Inferior parietal cortex (tissue), 1 donor: ENCODE measurements around the gene GPR89B.
A peak's percentile ranks its signal among the peaks of the same experiment; 100 is the strongest.
"Not testable (repeated sequence)": the region's sequence is repeated elsewhere in the genome, so short reads cannot be mapped to it uniquely, and the experiment has no call there.

ENCODE experiments used
- DNase-seq: peaks from one replicate; pipeline ENCODE4 v3.0.0-alpha.2; 2016; ENCODE audit errors: extremely low spot score

GPR89B gene

DNA sequence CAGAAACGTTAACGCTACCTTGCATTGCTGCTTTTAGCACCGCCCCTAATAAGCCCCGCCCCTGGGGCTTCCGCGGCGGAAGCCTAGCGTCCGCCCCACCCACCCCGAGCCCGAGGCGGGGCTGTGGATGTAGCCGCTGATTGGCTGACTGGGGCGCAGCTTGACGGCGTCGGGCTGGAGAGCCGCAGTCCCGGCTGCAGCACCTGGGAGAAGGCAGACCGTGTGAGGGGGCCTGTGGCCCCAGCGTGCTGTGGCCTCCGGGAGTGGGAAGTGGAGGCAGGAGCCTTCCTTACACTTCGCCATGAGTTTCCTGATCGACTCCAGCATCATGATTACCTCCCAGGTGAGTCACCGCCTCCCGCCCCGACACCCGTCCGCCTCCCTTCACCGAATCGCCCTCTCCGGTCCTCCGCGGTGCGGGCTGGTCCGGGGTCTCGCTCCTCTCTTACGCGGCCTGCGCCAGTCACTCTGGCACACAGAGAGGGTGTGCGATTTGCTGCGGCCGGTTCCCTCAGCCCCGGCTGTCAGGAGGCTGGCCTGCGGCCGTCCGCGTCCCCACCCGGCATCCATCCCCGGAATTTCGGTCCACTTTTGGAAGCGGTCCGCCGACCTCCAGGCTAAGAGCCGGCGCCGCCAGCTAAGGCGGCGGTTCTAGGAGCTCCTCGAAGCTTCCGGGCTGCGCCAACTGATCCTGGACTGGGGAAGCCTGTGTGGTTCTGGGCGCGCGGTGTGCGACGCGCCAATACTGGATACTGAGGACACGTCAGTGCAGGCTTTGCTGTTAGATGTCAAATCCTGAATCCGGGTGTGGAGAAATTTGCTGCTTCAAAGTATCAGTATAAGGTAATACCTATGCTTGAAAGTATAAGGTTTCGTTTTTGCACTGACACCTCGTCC lies at the start of gene GPR89B:
Gene GPR89B, plus strand, starts transcription at position 185 of the 897 bp plus-strand sequence. Its CDS starts 117 bp downstream, at position 302.
- peak; percentile 89 for DNase-seq

DNA sequence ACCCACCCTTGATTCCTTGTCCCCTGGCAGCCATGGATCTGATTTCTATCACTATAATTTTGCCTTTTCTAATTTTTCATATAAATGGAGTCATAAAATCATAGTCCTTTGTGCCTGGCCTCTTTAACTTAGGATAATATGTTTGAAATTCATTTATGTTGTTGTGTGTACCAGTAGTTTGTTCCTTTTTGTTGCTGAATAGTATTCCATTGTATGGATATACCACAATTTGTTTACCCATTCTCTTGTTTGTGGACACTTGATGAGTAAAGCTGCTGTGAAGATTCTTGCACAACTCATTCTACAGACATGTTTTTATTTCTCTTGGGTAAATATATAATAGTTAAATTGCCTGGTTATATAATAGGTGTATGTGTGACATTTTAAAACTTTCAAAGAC lies 48.3 kb upstream of the GPR89B start:
- no peak for DNase-seq

DNA sequence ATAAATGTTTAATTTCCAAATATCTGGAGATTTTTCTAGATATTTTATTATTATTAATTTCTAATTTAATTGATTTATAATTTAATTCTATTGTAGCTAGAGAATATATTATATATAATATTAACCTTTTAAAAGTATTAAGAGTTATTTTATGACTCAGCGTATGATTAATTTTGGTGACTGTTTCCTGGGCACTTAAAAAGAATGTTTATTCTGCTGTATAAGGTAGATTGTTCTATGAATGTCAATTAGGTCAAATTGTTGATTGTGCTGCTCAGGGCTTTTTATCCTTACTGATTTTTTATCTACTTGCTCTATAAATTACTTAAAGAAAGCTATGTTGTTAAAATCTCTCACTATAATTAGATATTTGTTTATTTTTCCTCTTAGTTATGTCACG lies 45.7 kb upstream of the GPR89B start:
- no peak for DNase-seq

DNA sequence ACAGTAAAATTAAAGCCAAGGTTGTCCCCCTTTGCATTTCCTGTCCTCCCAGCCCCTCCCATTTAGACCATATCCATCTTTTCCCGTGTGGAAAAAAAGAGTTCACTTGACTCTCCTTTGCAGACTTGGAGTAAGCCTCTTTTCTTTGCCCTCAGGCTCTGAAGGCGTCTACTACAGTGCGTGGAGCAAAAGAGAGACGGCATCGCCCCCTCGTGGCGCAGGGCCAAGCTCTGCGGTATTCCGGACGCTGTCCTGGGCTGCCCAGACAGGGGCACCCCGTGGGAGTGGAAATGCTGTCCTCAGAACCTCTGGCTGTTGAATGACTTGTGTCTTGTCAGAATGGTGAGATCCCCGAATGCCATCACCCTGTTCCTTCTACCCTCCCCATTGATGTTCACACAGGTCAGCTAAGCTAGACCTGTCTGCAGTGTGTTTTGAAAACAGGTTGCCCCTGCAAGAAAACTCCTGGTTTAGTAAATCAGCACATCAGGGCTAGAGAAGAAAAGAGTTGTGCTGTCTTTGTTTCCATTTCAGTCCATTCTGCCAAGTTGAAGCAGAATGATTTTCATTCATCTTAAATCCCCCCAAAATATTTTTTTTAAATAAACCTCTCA lies 37.9 kb upstream of the GPR89B start:
- peak; percentile 14 for DNase-seq

DNA sequence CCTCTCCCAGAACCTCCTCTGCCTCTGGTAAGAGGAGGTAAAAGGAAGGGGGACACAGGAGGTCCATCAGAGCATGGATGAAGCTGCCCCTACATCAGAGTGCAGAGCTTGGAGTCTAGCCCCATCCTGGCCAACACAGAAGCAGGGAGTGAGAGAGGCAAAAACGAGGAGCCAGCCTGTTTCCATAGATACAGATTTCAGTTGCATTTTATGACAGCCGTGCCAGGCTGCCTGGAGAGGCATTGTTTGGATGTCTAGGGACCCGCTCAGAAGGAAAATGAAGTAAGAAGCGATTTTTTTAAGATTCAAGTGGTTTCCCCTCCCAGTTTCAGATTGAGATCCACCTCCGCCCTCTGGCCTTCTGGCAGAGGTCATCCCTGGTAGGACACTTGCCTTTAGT lies 37.1 kb upstream of the GPR89B start:
- peak; percentile 40 for DNase-seq

DNA sequence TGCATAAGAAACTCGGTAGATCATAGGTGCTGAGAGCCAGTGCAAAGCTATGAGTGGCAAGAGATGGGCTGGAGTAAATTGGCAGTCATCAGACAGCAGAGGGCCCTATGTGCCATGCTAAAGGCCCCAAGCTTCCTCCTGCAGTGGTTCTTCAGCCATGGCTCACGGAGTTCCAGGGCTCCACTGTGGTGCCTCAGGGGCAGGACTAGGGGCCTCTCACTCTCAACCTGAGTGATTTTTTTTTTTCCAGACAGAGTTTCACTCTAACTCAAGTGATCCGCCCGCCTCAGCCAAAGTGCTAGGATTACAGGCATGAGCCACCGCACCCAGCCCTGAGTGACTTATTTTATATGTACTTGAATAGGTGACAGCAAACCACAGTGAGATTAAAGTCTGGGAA lies 36.0 kb upstream of the GPR89B start:
- DNase-seq: peak; percentile 7

DNA sequence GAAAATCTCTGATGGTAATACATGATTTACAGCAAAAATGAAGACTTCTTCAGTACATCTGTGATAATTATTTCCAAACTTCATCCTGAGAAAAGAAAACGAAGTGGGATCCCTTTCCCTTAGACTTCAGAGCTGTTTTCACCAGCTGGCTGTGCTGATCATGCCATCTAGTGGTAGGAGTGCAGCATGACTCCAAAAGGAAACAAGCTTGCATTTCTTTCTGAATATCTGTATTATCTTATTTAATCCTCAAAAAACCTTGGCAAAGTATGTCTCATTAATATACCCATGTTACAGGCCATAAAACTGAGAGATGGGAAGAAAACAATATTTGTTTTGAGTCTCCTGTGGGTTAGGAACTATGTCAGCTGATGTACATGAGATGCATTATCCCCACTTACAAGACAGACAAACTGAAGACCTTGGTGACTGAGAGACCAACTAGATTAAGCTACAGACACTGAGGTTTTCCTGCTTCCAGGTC lies 35.4 kb upstream of the GPR89B start:
- peak; percentile 79 for DNase-seq

DNA sequence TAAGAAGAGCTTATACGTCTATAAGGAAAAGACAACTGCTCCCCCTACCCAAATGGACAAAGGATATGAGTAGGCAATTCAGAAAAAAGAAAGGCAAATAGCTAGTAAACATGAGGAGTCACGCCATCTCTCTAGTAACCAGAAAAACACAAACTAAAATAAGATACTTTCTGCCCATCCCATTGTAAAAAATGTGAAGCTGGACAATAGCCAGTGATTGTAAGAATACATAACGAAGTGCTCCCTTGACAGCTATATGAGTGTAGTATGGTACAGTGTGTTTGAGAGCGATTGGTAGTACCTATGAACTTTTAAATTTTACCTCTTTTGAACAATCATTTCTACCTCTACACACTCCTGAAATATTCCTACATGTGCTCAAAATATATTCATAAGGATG lies 33.1 kb upstream of the GPR89B start:
- DNase-seq: no peak

DNA sequence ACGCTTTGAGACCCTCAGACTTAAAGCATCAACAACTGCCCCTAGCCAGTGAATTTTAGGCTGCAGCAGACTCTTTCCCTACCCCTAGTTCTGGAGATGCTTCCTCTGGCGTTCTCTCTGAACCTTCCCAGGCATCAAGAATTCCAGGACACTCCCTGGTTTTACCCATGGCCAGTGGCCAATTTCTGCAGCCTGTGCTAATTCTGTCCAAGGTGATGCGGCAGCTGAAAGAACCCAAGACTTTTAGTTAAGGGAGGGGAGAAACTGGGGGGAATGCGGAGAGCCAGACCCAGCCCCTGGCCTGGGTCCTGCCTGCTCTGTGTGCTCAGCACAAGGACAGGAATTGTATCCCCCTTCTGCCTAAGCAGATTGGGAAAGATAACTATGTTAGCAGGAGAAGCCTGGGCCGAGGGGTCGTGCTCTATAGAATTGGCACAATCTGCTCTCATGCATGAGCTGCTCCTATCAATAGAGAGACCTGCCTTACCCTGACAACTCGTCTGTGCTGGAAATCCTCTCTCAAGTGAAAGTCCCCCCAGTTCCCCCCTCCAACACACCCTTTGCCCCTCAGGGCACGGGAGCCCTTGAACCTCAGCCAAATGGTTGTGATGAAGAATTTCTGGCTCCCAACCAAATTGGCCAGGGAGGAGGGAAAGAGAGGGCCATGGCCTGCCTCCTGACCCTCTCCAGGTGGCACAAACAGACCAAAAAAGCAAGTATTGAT lies 31.0 kb upstream of the GPR89B start:
- DNase-seq: no peak

DNA sequence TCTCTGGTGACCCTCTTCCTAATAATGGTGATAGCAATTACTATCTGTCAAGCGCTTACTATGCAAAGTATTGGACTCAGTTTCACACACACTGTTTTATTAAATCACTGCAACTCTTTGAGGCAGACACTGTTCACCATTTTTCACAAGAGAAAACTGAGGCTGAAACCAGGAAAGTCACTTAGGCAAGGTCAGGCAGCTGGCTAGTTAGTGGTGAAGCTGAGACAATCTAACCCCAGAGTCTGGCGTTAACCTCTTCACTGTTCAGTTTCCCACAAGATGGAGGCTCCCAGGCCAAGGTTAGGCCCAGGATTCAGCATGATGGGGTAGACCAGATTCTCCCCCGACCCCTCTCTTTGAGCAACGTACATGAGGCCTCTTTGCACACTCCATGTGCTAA lies 30.4 kb upstream of the GPR89B start:
- DNase-seq: no peak

DNA sequence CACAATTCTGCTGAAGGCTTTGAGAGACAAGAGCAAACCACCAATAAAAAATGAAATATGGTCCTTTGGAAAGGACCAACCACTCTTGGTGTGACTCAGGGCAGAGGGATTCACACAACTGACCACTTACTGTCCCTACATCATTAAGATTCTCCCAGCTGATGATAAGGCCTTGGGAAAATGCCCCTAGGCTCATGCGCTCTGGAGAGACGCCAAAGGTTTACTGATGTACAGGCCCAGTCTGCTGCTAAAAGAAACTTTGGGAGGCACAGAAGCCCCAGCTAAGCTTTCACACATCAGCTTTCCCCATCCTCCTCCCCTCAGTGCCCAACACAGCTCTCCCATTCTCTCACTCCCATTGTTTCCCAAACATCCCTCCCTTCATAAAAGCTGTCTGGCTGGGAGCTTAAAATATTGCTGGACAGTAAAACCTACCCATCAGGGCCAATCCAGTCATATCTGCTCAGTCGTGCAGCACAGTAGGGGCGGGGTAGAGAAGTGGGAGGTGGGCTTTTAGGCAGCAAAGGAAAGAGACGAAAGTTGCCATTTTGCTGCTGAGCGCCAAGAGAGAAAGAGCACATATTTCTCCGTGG lies 25.9 kb upstream of the GPR89B start, which contains the start of gene GJA8:
Gene GJA8, plus strand, starts transcription at position 543 of the 593 bp plus-strand sequence. CDS start 5,161 bp downstream, outside the sequence.
- no peak for DNase-seq

DNA sequence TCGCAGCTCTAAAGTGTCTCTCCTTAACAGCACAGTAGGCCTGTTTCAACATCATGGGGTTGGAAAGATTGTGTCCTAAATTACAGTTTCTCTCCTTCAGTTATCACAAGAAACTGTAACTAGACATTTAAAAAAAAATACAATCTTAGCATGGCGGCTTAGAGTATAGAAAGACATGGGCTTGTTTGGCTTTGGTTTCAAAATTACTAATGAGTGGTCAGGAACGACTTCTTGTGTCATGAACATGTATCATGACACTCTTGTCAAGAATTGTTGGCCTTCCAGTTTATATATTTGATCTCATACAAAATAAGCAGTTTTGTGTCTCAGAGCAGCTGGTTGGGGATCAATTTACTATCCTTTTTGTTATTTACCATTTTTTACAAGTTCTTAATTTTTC lies 23.5 kb upstream of the GPR89B start:
- DNase-seq: no peak

DNA sequence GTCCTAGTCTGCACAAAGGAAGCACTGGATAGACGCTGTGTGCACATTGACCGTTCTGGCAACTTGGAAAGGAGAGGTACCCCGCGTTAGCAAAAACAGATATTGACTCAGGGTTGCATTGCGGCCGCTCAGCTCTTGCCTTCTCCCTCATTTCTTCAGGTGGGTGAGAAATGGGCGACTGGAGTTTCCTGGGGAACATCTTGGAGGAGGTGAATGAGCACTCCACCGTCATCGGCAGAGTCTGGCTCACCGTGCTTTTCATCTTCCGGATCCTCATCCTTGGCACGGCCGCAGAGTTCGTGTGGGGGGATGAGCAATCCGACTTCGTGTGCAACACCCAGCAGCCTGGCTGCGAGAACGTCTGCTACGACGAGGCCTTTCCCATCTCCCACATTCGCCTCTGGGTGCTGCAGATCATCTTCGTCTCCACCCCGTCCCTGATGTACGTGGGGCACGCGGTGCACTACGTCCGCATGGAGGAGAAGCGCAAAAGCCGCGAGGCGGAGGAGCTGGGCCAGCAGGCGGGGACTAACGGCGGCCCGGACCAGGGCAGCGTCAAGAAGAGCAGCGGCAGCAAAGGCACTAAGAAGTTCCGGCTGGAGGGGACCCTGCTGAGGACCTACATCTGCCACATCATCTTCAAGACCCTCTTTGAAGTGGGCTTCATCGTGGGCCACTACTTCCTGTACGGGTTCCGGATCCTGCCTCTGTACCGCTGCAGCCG lies 20.3 kb upstream of the GPR89B start:
- no peak for DNase-seq

DNA sequence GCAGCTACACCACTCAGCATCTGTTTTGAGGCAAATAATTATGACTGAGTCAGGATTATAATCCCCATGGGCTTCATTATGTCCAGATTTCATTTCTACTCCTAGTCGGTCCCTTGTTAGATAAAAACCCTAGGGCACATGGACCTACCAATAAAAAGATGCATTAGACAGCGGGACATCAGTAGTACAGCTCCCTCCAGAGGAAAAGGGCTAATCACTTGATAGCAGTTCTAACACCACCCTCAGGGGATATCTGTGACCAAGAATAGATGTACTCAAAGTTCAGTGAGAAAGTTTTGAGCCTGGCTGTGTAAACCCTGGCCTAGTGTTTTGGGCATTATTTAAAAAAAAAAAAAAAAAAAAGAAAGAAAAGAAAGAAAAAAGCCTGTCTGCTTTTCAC lies 15.7 kb upstream of the GPR89B start:
- DNase-seq: no peak

DNA sequence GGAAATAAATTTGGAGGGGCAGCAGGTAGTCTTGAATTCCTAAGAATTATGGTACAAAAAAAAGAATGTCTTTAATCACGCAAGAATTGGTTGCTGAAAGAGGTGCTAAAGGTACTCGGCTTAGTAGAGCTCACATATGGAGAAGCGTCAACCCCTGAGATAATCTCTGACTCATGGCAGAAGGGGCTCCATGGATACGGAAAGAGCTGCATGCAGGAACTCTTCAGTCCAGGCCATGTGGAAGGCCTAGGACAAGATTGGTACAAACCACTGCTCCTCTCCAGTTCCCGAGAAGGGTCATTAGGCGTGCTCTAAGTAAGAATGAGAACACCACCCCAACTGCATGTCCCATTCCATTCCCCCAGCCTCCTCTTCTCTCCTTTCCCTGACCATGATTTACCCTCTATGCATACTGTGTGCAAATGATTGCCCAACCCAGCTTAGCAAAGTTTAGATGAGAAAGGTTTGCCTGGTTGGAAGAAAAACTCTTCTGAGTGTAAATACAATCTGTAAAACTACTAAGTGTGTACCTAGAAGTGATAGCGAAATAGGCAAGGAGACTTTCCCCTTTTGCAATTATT lies 14.8 kb upstream of the GPR89B start:
- DNase-seq: no peak

DNA sequence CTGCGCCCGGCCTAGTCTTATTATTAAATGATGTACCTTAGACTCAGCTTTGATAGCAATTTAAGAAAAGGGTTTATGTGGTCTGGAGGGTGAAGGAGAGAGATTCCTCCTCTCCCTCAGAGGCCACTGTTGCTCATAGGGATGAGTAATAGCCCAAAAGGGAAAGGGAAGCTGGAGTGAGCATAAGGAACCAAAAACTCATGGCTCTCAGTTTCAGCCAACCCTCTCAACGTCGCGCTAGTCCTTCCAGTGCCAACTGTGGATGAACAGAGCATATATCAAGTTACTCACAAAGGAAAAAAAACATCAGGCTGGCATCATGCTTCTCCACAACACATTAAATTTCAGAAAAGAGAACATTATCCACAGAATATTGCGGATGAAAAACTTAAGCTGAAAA lies 8.3 kb upstream of the GPR89B start:
- no peak for DNase-seq

DNA sequence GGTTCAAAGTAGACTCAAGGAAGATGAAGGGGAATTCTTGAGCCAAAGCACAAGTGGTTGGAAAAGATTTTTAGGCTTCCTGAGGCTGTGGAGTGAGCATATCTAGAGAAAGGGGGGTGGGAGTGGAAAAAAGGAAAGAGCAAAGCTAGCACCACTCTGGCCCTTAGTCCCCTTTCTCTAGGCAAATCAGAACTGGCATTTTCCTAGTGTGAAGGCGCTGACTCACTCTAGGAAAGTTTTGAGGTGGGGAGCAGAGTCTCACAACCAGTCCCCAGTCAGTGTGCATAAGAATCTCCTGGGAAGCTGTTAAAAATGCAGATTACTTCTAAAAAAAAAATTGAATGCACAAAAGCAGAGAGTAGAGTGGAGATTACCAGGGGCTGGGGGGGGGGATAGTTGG lies 3.4 kb upstream of the GPR89B start:
- no peak for DNase-seq

DNA sequence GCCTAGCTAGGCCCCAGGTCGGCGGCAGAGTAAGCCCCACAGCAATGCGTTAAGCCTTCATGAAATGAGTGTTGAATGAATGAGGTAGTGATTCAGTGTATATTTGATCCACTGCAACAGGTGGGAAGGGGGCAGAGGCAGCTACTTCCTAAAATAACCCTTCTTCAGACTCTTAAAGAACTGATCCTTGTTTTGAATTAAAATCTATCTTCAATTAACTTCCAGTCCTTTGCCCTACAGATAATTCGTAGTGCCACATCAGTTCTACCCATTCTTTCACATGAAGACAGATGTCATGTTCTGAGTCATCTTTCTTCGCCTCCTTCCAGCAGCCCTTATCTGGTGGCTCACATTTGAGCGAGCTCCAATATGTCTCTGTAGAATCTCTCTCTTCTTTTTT lies 1.0 kb upstream of the GPR89B start:
- not testable (repeated sequence) for DNase-seq

DNA sequence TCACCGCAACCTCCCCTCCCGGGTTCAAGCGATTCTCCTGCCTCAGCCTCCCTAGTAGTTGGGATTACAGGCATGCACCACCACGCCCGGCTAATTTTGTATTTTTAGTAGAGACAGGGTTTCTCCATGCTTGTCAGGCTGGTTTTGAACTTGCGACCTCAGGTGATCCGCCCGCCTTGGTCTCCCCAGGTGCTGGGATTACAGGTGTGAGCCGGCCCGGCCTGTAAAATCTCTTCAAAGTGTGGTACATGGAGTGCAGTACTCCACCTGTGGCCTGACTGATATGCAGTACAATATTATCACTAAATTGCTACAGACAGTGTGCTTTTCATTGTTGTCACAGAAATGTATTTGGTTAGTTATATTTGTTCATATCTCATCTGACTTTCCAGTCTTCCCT lies 531 bp upstream of the GPR89B start:
- not testable (repeated sequence) for DNase-seq

DNA sequence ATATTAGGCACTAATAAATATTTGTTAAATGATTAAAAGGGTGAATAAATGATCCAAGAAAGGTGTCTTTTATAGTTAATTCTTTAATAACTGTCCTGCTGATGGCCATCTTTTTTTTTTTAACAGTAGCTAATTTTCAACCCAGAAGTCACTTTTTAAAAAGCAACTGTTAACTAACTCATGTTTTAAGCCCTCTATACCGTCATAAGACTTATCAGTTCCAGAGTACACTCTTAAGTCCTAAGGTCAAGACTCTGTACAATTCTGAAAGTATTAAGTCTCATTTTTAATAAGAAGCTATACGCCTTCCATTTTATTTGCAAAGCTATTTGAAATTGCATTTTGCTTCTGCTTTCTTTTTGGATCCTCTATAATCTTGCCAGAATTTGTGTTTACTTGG lies 2.9 kb downstream of the GPR89B start:
- not testable (repeated sequence) for DNase-seq

DNA sequence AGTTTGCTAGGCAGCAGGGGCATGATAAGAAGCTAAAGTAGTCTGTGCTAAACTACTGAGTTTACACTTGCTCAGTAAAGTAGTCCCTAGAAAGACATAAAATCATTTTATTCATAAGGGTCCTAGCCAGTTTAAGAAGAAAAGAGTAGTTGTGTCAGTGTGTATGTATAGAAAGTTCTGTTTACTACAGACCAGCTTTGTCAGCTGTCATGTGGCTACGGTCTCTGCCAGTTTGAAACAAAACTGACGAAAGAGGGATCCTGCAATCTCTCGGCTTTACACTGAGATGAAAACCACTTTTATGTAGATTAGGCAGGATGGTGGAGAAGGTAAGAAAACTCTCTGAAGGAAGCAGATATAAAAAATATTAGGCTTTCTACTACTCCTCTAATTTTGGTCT lies 7.1 kb downstream of the GPR89B start:
- DNase-seq: not testable (repeated sequence)
